ENCODE results near the gene LRRC8D. TPM values are rescaled to one million over a fixed set of nuclear protein-coding genes. Genes with fewer than 3 reads are reported as not detected.

Gene LRRC8D
- total and polyA plus RNA-seq, 2 of the 4 experiments (the other 2 are of a cell fraction), result 34.1 to 35.3 TPM

GRCh38 chr1:89880679-89881078 is 59.8 kb downstream of the LRRC8D start:
- ChIA-PET CTCF (no interaction called here), POLR2A (ENCODE audit: unreplicated experiment) (interaction anchor here (0.6 kb wide), 1 partner anchor 40 kb away, joined by 3 read pairs; no protein-coding TSS in a partner anchor)
- Histone ChIP-seq H3K79me1 (ENCODE audit: low read depth in 1 of 2, low read length in 2 of 2) (peaks cover 28 to 63% of the 10 kb centered on the region in 2 experiments), H4K5ac (ENCODE audit: low read depth, low read length) (no peak overlapping the region), H2BK5ac (ENCODE audit: low read depth, low read length, poor library complexity, severe bottlenecking) (no peak overlapping the region), H2AK9ac (replicated peaks; ENCODE audit: low read depth, low read length, poor library complexity) (no peak overlapping the region), H3K27ac (ENCODE audit: insufficient read depth, low read length) (no peak overlapping the region), H3K36me3 (ENCODE audit: control insufficient read depth, insufficient read depth, low read length) (peaks cover 3% of the 10 kb centered on the region), H3K4me2 (ENCODE audit: low read depth, low read length) (no peak overlapping the region), H3K9me1 (ENCODE audit: insufficient read depth, low read length) (peaks cover 8% of the 10 kb centered on the region), H4K8ac (ENCODE audit: low read depth in 2 of 2, low read length in 2 of 2) (no peak overlapping the region), H3K4me1 (ENCODE audit: control insufficient read depth, insufficient read depth, low read length) (peaks cover 7% of the 10 kb centered on the region), H2AFZ (replicated peaks; ENCODE audit: low read length, poor library complexity) (no peak overlapping the region), H2BK15ac (ENCODE audit: low read depth, low read length) (no peak overlapping the region), H3K4ac (ENCODE audit: low read depth, low read length) (no peak overlapping the region), H3K27me3 (ENCODE audit: control insufficient read depth, insufficient read depth, low read length) (no peaks in the 10 kb centered on the region), H4K20me1 (ENCODE audit: insufficient read depth, low read length) (no peaks in the 10 kb centered on the region), H2AK5ac (ENCODE audit: low read depth, low read length) (no peak overlapping the region), H3K14ac (replicated peaks; ENCODE audit: low read depth, low read length) (no peak overlapping the region), H3K23ac (ENCODE audit: low read depth, low read length) (no peak overlapping the region), H2BK120ac (ENCODE audit: low read depth, low read length) (no peak overlapping the region), H2BK20ac (ENCODE audit: low read depth, low read length) (no peak overlapping the region), H3K56ac (ENCODE audit: extremely low read depth, insufficient read depth, low read length) (no peak overlapping the region), H3K9me3 (ENCODE audit: control insufficient read depth, insufficient read depth, low read length) (peaks cover 7% of the 10 kb centered on the region), H4K91ac (ENCODE audit: insufficient read depth, low read depth, low read length) (no peak overlapping the region), H3K4me3 (ENCODE audit: insufficient read depth, low read depth, low read length) (no peak overlapping the region), H3K18ac (ENCODE audit: low read depth, low read length) (no peak overlapping the region), H3K9ac (ENCODE audit: low read depth, low read length) (no peak overlapping the region)
- dilution Hi-C loops (cut with HindIII; ENCODE audit: low sequenced_read_pairs, unreplicated experiment), result no loop called here
- no CpG with 5 or more reads among the region's 1 CpG for WGBS, 2 experiments (ENCODE audit: extremely low coverage in 2 of 2, insufficient read length in 1 of 2)
- intact Hi-C loops (cut with micrococcal nuclease), result no loop called here
- BruUV-seq (replicated peaks), result no TSS peak
- TF ChIP-seq RCOR1 (IDR thresholded peaks at IDR 0.05; ENCODE audit: insufficient replicate concordance, low read length) (no peak), BHLHE40 (IDR thresholded peaks at IDR 0.05; ENCODE audit: low read depth, low read length) (no peak), USF2 (IDR thresholded peaks at IDR 0.05; ENCODE audit: low read depth, low read length) (no peak), CEBPB (IDR thresholded peaks at IDR 0.05; ENCODE audit: low read depth, low read length) (no peak), RFX5 (IDR thresholded peaks at IDR 0.05; ENCODE audit: low read depth, low read length) (no peak), MAFK (IDR thresholded peaks at IDR 0.05; ENCODE audit: low read depth, low read length) (no peak), CTCF (conservative IDR thresholded peaks at IDR 0.05; ENCODE audit: low read depth, low read length) (no peak)
- DNase-seq (no peak), ATAC-seq (ENCODE audit: low read depth) (no peak)
- in situ Hi-C loops (cut with MboI; ENCODE audit: low sequenced_read_pairs), result no loop called here
